ENCODE results near the gene CACNA1I. TPM values are rescaled to one million over a fixed set of nuclear protein-coding genes. Genes with fewer than 3 reads are reported as not detected.

The CACNA1I gene
- total RNA-seq, 4 donors from 2014 or later, result under 0.01 to 0.39 (median 0.33) TPM; not detected in 1

DNA sequence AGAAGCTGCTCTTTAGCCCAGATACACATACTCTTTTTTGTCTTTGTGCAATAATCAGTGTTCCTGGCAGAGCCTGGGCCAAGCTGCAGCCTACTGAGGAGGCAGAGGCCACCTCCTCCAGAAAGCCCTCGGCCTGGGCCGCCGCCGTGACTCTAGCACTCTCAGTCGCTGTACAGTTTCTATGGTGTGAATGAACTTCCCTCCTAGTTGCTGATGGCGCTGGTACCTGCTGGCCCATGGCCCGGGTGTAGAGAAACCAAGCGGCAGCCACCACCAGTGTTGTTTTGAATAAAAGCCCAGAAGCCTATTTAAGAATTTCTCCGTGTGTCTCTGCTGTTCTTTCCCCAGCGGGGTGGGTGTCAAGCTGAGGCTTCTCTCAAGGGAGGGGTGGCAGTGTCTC, 118.9 kb downstream of the CACNA1I start:
- Histone ChIP-seq H3K27me3 (peaks cover 0 to 100% (median 23%) of the 10 kb centered on the region in 4 donors), H3K9me3 (no peaks in the 10 kb centered on the region), H3K4me1 (peaks cover 0 to 19% (median 13%) of the 10 kb centered on the region in 4 donors), H3K4me3 (no peak overlapping the region), H3K36me3 (no peaks in the 10 kb centered on the region), H3K27ac (replicated peaks in 1 of 4) (no peak overlapping the region)
- 95% methylated on average over 6 of the region's 10 CpGs for WGBS
- intact Hi-C loops (cut with DNase I), result no loop called here
- no peak for DNase-seq (ENCODE audit: extremely low spot score)
- TF ChIP-seq EP300 (IDR thresholded peaks at IDR 0.05), result no peak
- no peak for TF ChIP-seq POLR2A (IDR thresholded peaks at IDR 0.05; ENCODE audit: low read depth)
- TF ChIP-seq POLR2AphosphoS5 (IDR thresholded peaks at IDR 0.05), result no peak
- TF ChIP-seq, protein P1, sequence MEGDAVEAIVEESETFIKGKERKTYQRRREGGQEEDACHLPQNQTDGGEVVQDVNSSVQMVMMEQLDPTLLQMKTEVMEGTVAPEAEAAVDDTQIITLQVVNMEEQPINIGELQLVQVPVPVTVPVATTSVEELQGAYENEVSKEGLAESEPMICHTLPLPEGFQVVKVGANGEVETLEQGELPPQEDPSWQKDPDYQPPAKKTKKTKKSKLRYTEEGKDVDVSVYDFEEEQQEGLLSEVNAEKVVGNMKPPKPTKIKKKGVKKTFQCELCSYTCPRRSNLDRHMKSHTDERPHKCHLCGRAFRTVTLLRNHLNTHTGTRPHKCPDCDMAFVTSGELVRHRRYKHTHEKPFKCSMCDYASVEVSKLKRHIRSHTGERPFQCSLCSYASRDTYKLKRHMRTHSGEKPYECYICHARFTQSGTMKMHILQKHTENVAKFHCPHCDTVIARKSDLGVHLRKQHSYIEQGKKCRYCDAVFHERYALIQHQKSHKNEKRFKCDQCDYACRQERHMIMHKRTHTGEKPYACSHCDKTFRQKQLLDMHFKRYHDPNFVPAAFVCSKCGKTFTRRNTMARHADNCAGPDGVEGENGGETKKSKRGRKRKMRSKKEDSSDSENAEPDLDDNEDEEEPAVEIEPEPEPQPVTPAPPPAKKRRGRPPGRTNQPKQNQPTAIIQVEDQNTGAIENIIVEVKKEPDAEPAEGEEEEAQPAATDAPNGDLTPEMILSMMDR (IDR thresholded peaks at IDR 0.05), result no peak

GRCh38 chr22:39690881-39691605, 120.5 kb downstream of the CACNA1I start:
- Histone ChIP-seq H3K36me3 (no peaks in the 10 kb centered on the region), H3K4me1 (peaks cover 0 to 9% (median 4%) of the 10 kb centered on the region in 4 donors), H3K4me3 (no peak overlapping the region), H3K27ac (replicated peaks in 1 of 4) (no peak overlapping the region), H3K27me3 (peaks cover 0 to 100% (median 10%) of the 10 kb centered on the region in 4 donors), H3K9me3 (no peaks in the 10 kb centered on the region)
- TF ChIP-seq, protein P1 (IDR thresholded peaks at IDR 0.05), result no peak
- no peak for TF ChIP-seq POLR2A (IDR thresholded peaks at IDR 0.05; ENCODE audit: low read depth)
- no peak for TF ChIP-seq POLR2AphosphoS5 (IDR thresholded peaks at IDR 0.05)
- TF ChIP-seq EP300 (IDR thresholded peaks at IDR 0.05), result no peak
- WGBS, result 13% methylated on average over 13 of the region's 25 CpGs
- no peak for DNase-seq (ENCODE audit: extremely low spot score)
- intact Hi-C loops (cut with DNase I), result no loop called here

GRCh38 chr22:39693943-39694500, 123.5 kb downstream of the CACNA1I start:
- H3K9me3 ChIP-seq, result no peaks in the 10 kb centered on the region
- H3K4me3 ChIP-seq, result no peak overlapping the region
- DNase-seq (ENCODE audit: extremely low spot score), result no peak
- 83% methylated on average over 9 of the region's 14 CpGs for WGBS
- intact Hi-C loops (cut with DNase I), result no loop called here
- H3K36me3 ChIP-seq, result no peaks in the 10 kb centered on the region
- H3K27me3 ChIP-seq, result peaks cover 0 to 88% (median 9%) of the 10 kb centered on the region in 4 donors
- TF ChIP-seq, protein P1 (IDR thresholded peaks at IDR 0.05), result no peak
- no peak for TF ChIP-seq POLR2A (IDR thresholded peaks at IDR 0.05; ENCODE audit: low read depth)
- TF ChIP-seq POLR2AphosphoS5 (IDR thresholded peaks at IDR 0.05), result no peak
- no peak for TF ChIP-seq EP300 (IDR thresholded peaks at IDR 0.05)
- no peak overlapping the region for H3K27ac ChIP-seq (replicated peaks in 1 of 4)
- H3K4me1 ChIP-seq, result peaks cover 0 to 5% (median 3%) of the 10 kb centered on the region in 4 donors

DNA sequence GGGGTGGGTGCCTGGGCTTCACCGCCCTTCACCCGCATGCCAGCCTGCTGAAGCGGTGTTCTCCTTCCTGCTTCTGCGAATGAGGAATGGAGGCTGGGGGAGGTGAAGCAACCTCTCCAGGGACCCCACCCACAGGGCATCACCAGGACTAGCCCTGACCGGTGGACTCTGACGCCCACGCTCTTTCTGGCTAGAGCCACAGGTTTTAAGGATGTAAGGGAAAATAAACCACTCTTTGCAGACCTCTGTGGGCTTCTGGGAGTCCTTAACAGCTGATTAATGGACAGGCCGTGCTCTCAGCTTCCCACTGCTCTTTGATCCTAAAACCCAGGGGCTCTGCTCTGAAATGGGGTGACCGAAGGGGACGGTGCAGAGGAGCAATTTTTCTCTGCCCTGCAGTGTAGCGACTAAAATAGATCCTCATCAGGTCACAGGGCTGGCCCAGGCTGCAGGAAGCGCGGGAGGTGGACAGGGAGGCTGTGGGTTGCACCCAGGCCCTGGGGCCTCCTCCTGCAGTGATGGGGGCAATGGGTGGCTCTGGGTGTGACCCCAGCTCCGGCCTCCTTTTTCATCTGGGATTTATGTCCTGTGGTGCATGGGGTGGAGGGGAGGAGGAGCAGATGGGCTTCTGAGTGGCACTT, 127.4 kb downstream of the CACNA1I start:
- Histone ChIP-seq H3K4me1 (no peaks in the 10 kb centered on the region), H3K4me3 (no peak overlapping the region), H3K36me3 (no peaks in the 10 kb centered on the region), H3K9me3 (no peaks in the 10 kb centered on the region), H3K27me3 (peaks cover 0 to 69% (median 0%) of the 10 kb centered on the region in 4 donors), H3K27ac (replicated peaks in 1 of 4) (no peak overlapping the region)
- 80% methylated on average over 9 of the region's 14 CpGs for WGBS
- DNase-seq (ENCODE audit: extremely low spot score), result no peak
- intact Hi-C loops (cut with DNase I), result no loop called here
- TF ChIP-seq EP300 (IDR thresholded peaks at IDR 0.05) (no peak), POLR2A (IDR thresholded peaks at IDR 0.05; ENCODE audit: low read depth) (no peak)

Measured in esophagus muscularis mucosa (tissue), 4 donors.